ENCODE measurements around the gene MRGPRX1. TPM values are rescaled to one million over a fixed set of nuclear protein-coding genes. Genes with fewer than 3 reads are reported as not detected.

MRGPRX1 gene
- total RNA-seq, 1 experiment from 2014 or later = not detected

DNA sequence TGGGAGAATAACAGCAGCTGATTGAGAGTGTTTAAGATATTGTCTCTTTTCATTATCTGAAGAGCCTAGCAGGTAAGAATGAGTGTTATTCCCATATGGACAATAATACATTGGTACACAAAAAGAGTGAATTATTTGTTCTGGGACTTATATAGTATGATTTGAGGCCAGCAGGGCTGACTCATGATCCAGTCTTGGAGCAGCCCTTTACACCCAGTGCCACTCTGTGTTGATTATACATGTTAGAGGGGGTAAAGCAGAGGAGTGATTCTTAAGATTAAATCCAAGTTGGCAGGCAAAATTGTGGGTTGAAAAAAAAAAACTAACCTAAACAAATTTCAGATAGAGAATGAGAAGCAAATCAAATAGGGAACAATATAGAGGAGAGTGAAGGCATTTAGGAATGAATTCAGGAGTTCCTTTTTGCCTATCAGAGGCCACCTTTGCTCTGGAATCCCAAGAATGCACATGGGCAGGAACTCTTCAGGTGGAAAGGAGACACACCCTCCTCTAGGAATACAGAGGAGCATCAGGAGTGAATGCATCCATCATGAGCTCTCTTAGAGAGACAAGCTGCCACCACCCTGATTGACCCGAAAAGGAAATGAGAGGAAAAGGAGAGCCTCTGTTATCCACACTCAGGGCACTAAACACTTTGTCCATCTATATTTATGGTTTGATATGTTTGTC, 19.2 kb upstream of the MRGPRX1 start:
- peaks cover 15% of the 10 kb centered on the region; the same call in 1 of the 2 replicates for H3F3A ChIP-seq (ENCODE audit: insufficient read depth, low read depth)
- H3K36me3 ChIP-seq (ENCODE audit: low read depth) = no peaks in the 10 kb centered on the region
- BruUV-seq (replicated peaks) = no TSS peak
- H3K4me3 ChIP-seq = peak overlapping the region; percentile 6; the same call in 1 of the 2 replicates
- peak overlapping the region; percentile 70 for H3K27ac ChIP-seq
- no peaks in the 10 kb centered on the region; the same call in 1 of the 2 replicates for H3K9me3 ChIP-seq (ENCODE audit: insufficient read depth, low read depth)
- no peaks in the 10 kb centered on the region for H4K20me1 ChIP-seq (ENCODE audit: insufficient read depth)
- no peaks in the 10 kb centered on the region for H3K9me2 ChIP-seq (ENCODE audit: insufficient read depth)
- POLR2A ChIA-PET (ENCODE audit: unreplicated experiment) = no interaction called here
- no peaks in the 10 kb centered on the region for H3K27me3 ChIP-seq (ENCODE audit: insufficient read depth, low read depth)
- H3K79me2 ChIP-seq (ENCODE audit: low read depth) = no peaks in the 10 kb centered on the region
- peak; percentile 56 to 79 for DNase-seq
- intact Hi-C loops (cut with micrococcal nuclease; ENCODE audit: unreplicated experiment) = loop anchor here (2.0 kb wide), 1 partner anchor 70 kb away; no protein-coding TSS in a partner anchor
- TF ChIP-seq CTCF (conservative IDR thresholded peaks at IDR 0.05) = no peak
- TF ChIP-seq EZH2 (IDR thresholded peaks at IDR 0.05; ENCODE audit: low read depth) = no peak
- peaks cover 26% of the 10 kb centered on the region for H3K4me1 ChIP-seq (replicated peaks; ENCODE audit: insufficient read depth)
- no peak overlapping the region for H2AFZ ChIP-seq
- CTCF ChIA-PET = no interaction called here
- peak overlapping the region; percentile 67 for H3K4me2 ChIP-seq

- Histone ChIP-seq H3K36me3 (ENCODE audit: low read depth) (no peaks in the 10 kb centered on the region), H3F3A (ENCODE audit: insufficient read depth, low read depth) (peaks cover 15% of the 10 kb centered on the region; the same call in 1 of the 2 replicates), H3K4me2 (no peak overlapping the region), H3K27me3 (ENCODE audit: insufficient read depth, low read depth) (no peaks in the 10 kb centered on the region), H3K4me3 (no peak overlapping the region), H4K20me1 (ENCODE audit: insufficient read depth) (no peaks in the 10 kb centered on the region), H2AFZ (no peak overlapping the region), H3K9me2 (ENCODE audit: insufficient read depth) (no peaks in the 10 kb centered on the region), H3K27ac (no peak overlapping the region), H3K4me1 (replicated peaks; ENCODE audit: insufficient read depth) (peaks cover 26% of the 10 kb centered on the region), H3K79me2 (ENCODE audit: low read depth) (no peaks in the 10 kb centered on the region), H3K9me3 (ENCODE audit: insufficient read depth, low read depth) (no peaks in the 10 kb centered on the region; the same call in 1 of the 2 replicates)
- intact Hi-C loops (cut with micrococcal nuclease; ENCODE audit: unreplicated experiment) = no loop called here
- CTCF ChIA-PET = no interaction called here
- DNase-seq = no peak
- POLR2A ChIA-PET (ENCODE audit: unreplicated experiment) = no interaction called here
- no TSS peak for BruUV-seq (replicated peaks)
- TF ChIP-seq CTCF (conservative IDR thresholded peaks at IDR 0.05) (no peak), EZH2 (IDR thresholded peaks at IDR 0.05; ENCODE audit: low read depth) (no peak)
Observed at GRCh38 chr11:18956630-18957029, 17.4 kb upstream of the MRGPRX1 start.

GRCh38 chr11:18936002-18936673, 3.1 kb downstream of the MRGPRX1 start:
- ChIA-PET POLR2A (ENCODE audit: unreplicated experiment) (no interaction called here), CTCF (no interaction called here)
- H3K9me3 ChIP-seq (ENCODE audit: insufficient read depth, low read depth) = no peaks in the 10 kb centered on the region; the same call in 1 of the 2 replicates
- H3K4me2 ChIP-seq = peak overlapping the region; percentile 2; the same call in 1 of the 2 replicates
- peaks cover 67% of the 10 kb centered on the region for H3K27me3 ChIP-seq (ENCODE audit: insufficient read depth, low read depth)
- H3K79me2 ChIP-seq (ENCODE audit: low read depth) = no peaks in the 10 kb centered on the region
- H2AFZ ChIP-seq = no peak overlapping the region
- H3K4me1 ChIP-seq (replicated peaks; ENCODE audit: insufficient read depth) = no peaks in the 10 kb centered on the region
- no peak overlapping the region for H3K27ac ChIP-seq
- intact Hi-C loops (cut with micrococcal nuclease; ENCODE audit: unreplicated experiment) = no loop called here
- H3K9me2 ChIP-seq (ENCODE audit: insufficient read depth) = no peaks in the 10 kb centered on the region
- no peaks in the 10 kb centered on the region for H3F3A ChIP-seq (ENCODE audit: insufficient read depth, low read depth)
- H4K20me1 ChIP-seq (ENCODE audit: insufficient read depth) = no peaks in the 10 kb centered on the region; the same call in 1 of the 2 replicates
- H3K4me3 ChIP-seq = no peak overlapping the region
- H3K36me3 ChIP-seq (ENCODE audit: low read depth) = no peaks in the 10 kb centered on the region
- no TSS peak for BruUV-seq (replicated peaks)
- DNase-seq = no peak
- TF ChIP-seq EZH2 (IDR thresholded peaks at IDR 0.05; ENCODE audit: low read depth) = no peak
- no peak for TF ChIP-seq CTCF (conservative IDR thresholded peaks at IDR 0.05)
